ENCODE data around the gene EPB41. TPM values are rescaled to one million over a fixed set of nuclear protein-coding genes. Genes with fewer than 3 reads are reported as not detected.

The EPB41 gene
- total and polyA plus RNA-seq, 2 of the 8 experiments (the other 6 are each of a cell fraction or from before 2014, with no cell fraction given), result 36.7 to 109 TPM

DNA sequence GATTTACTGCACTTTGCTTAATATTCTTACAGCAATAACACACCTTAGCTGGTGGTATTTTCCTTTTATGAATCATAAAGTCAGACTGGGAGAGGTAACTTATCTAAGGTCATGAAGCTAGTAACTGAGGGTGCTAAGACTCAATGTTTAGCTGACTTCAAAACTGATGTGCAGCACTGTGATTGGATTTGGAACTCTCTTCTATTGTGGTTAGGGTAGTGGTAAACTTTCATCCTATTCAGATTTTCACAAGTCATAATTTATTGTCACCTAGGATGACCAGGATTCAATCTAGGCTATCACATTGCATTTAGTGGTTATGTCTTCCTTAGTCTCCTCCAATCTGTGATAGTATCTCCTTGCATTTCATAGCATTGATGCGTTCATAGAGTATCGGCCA, 18.9 kb downstream of the EPB41 start:
- H3K4me2 ChIP-seq (ENCODE audit: insufficient read depth in 1 of 2, low read depth in 2 of 2, low read length in 2 of 2), result no peak overlapping the region
- no peak overlapping the region for H3K18ac ChIP-seq (ENCODE audit: extremely low read depth, low read length)
- ChIA-PET POLR2A (ENCODE audit: partially characterized antibody) (interaction anchor here (1.6 kb wide), 1 partner anchor 19 kb away, joined by 6 read pairs; the partner anchor contains the start of gene EPB41), CTCF (ENCODE audit: partially characterized antibody) (interaction anchor here (1.0 to 1.2 kb wide), 2 partner anchors 18 to 51 kb away, joined by 3 to 4 read pairs; no protein-coding TSS in a partner anchor)
- H3K9ac ChIP-seq (replicated peaks in 1 of 4; ENCODE audit: extremely low read depth in 1 of 4, low read depth in 3 of 4, low read length in 3 of 4), result no peak overlapping the region
- H3K4me3 ChIP-seq (ENCODE audit: extremely low read depth in 1 of 4, insufficient read depth in 2 of 4, low read depth in 3 of 4, low read length in 4 of 4), result no peak overlapping the region
- no peak overlapping the region for H3K56ac ChIP-seq (replicated peaks; ENCODE audit: insufficient read length, low read depth, low read length)
- no peaks in the 10 kb centered on the region; a peak in 1 of 7 replicates for H3K4me1 ChIP-seq (replicated peaks in 1 of 4; ENCODE audit: control insufficient read depth in 3 of 4, insufficient read depth in 4 of 4, low read length in 3 of 4)
- TF ChIP-seq POLR2AphosphoS5 (IDR thresholded peaks at IDR 0.05; ENCODE audit: low read depth, low read length), result no peak
- no peak for TF ChIP-seq RBBP5 (IDR thresholded peaks at IDR 0.05; ENCODE audit: borderline replicate concordance, low read depth, low read length)
- no peak for TF ChIP-seq KDM1A (IDR thresholded peaks at IDR 0.05; ENCODE audit: borderline replicate concordance, low read length)
- no peak for TF ChIP-seq EP300 (IDR thresholded peaks at IDR 0.05; ENCODE audit: borderline replicate concordance in 1 of 2, low read depth in 2 of 2, low read length in 2 of 2)
- TF ChIP-seq SUZ12 (IDR thresholded peaks at IDR 0.05; ENCODE audit: low read length), result no peak
- TF ChIP-seq RAD21 (IDR thresholded peaks at IDR 0.05 in 1 of 2, conservative IDR thresholded peaks at IDR 0.05 in 1 of 2; ENCODE audit: low read depth in 2 of 2, low read length in 2 of 2), result no peak
- H3K27me3 ChIP-seq (replicated peaks in 1 of 4; ENCODE audit: control insufficient read depth in 3 of 4, extremely low read depth in 1 of 4, insufficient read depth in 3 of 4, low read length in 3 of 4), result no peaks in the 10 kb centered on the region
- H2AFZ ChIP-seq (ENCODE audit: low read length), result no peak overlapping the region
- H2AK5ac ChIP-seq (ENCODE audit: low read depth, low read length), result no peak overlapping the region
- no peaks in the 10 kb centered on the region for H3K9me3 ChIP-seq (ENCODE audit: insufficient read depth in 2 of 2, low read depth in 1 of 2, low read length in 1 of 2)
- peaks cover 2% of the 10 kb centered on the region for H3K79me1 ChIP-seq (ENCODE audit: low read depth, low read length)
- 95% methylated on average over 2 of the region's 2 CpGs; no CpG with 5 or more reads in 1 of the 2 experiments for WGBS, 2 experiments (ENCODE audit: extremely low coverage in 1 of 2, insufficient coverage in 1 of 2, insufficient read length in 1 of 2, insufficient replicate concordance in 2 of 2, low coverage in 1 of 2, low lambda C conversion rate in 2 of 2, missing lambda C conversion rate in 1 of 2)
- no peak overlapping the region for H4K8ac ChIP-seq (ENCODE audit: extremely low read depth, insufficient read depth, low read length)
- H3K23ac ChIP-seq (ENCODE audit: insufficient read length), result no peak overlapping the region
- H2BK20ac ChIP-seq (ENCODE audit: low read length), result no peak overlapping the region
- H3K23me2 ChIP-seq (ENCODE audit: low read depth, low read length), result no peaks in the 10 kb centered on the region
- no peak overlapping the region for H3K4ac ChIP-seq (replicated peaks; ENCODE audit: insufficient read length, low read depth, low read length)
- peaks cover 0 to 81% of the 10 kb centered on the region in 2 experiments; a peak in 2 of 4 replicates for H3K79me2 ChIP-seq (ENCODE audit: control insufficient read depth in 1 of 2, insufficient read depth in 2 of 2, low read length in 2 of 2)
- peaks cover 2 to 8% of the 10 kb centered on the region in 2 experiments for H4K20me1 ChIP-seq (replicated peaks in 1 of 2; ENCODE audit: control insufficient read depth in 1 of 2, insufficient read depth in 2 of 2, low read length in 2 of 2)
- H4K5ac ChIP-seq (ENCODE audit: insufficient read length, low read depth, low read length), result no peak overlapping the region
- DNase-seq (ENCODE audit: low read depth in 1 of 2, low spot score in 2 of 2) (no peak), FAIRE-seq (no peak)
- H4K91ac ChIP-seq (replicated peaks; ENCODE audit: insufficient read length, low read length), result no peak overlapping the region
- H2BK12ac ChIP-seq (ENCODE audit: low read depth, low read length), result no peak overlapping the region
- no peak overlapping the region for H3K14ac ChIP-seq (ENCODE audit: insufficient read length)
- no peak overlapping the region for H3K27ac ChIP-seq (ENCODE audit: low read depth, low read length)
- H2BK15ac ChIP-seq (ENCODE audit: low read length), result no peak overlapping the region
- H2BK5ac ChIP-seq (ENCODE audit: low read depth, low read length), result no peak overlapping the region
- no peaks in the 10 kb centered on the region for H3K36me3 ChIP-seq (ENCODE audit: control insufficient read depth in 2 of 4, insufficient read depth in 4 of 4, low read length in 3 of 4)
- H2BK120ac ChIP-seq (replicated peaks; ENCODE audit: low read depth, low read length), result no peak overlapping the region
